IMR-90 (cell line): ENCODE results near the gene TSPAN31. TPM values are rescaled to one million over a fixed set of nuclear protein-coding genes. Genes with fewer than 3 reads are reported as not detected.

Experiments
- ATAC-seq: fragments of 200-7000 bp; cut with Tn5 transposase; 2 replicates; pipeline ENCODE4 v1.9.1; 2020; ENCODE audit warnings: low read depth, mild to moderate bottlenecking, moderate library complexity
- BruUV-seq: library from RNA; stranded (reverse); fragments of 400-500 nt; replicated peaks from 2 replicates; lab custom pipeline; 2021; lab: Mats Ljungman, UMichigan
- CTCF ChIA-PET: fragments of 300-600 bp; formaldehyde crosslinking; extraction: SDS; loops from one replicate; lab custom pipeline; 2021; ENCODE audit warnings: antibody characterized with exemption; lab: Yijun Ruan, JAX
- POLR2A ChIA-PET: fragments of 300-600 bp; sonication (Branson Sonifier 250); formaldehyde crosslinking; loops from one replicate; lab custom pipeline; 2022; ENCODE audit warnings: antibody characterized with exemption; ENCODE audit not compliant: unreplicated experiment; lab: Charles Lee
- DNase-seq: peaks from one replicate; pipeline ENCODE4 v3.0.0; 2013
- H2AFZ ChIP-seq: replicated peaks from 2 replicates; pipeline ENCODE3; 2013; ENCODE audit warnings: low read length, mild to moderate bottlenecking; ENCODE audit not compliant: poor library complexity
- H2AK5ac ChIP-seq: 2 replicates; pipeline ENCODE4 v1.6.1; 2013; ENCODE audit warnings: low read depth, low read length, inconsistent platforms
- H2AK9ac ChIP-seq: replicated peaks from 2 replicates; pipeline ENCODE3; 2013; ENCODE audit warnings: mild to moderate bottlenecking, low read depth, low read length, moderate library complexity; ENCODE audit not compliant: poor library complexity
- H2BK120ac ChIP-seq: 2 replicates; pipeline ENCODE4 v1.6.1; 2013; ENCODE audit warnings: low read depth, low read length, inconsistent platforms
- H2BK15ac ChIP-seq: 3 replicates; pipeline ENCODE4 v1.6.1; 2013; ENCODE audit warnings: low read depth, low read length, inconsistent platforms
- H2BK20ac ChIP-seq: 2 replicates; pipeline ENCODE4 v1.6.1; 2013; ENCODE audit warnings: low read depth, mild to moderate bottlenecking, inconsistent platforms, low read length, moderate library complexity
- H2BK5ac ChIP-seq: 2 replicates; pipeline ENCODE4 v1.6.1; 2013; ENCODE audit warnings: mild to moderate bottlenecking, low read depth, low read length, inconsistent platforms; ENCODE audit not compliant: poor library complexity, severe bottlenecking
- H3K14ac ChIP-seq: replicated peaks from 2 replicates; pipeline ENCODE4 v1.6.1; 2013; ENCODE audit warnings: low read depth, low read length, inconsistent platforms
- H3K18ac ChIP-seq: 2 replicates; pipeline ENCODE4 v1.6.1; 2013; ENCODE audit warnings: low read depth, low read length, control low read depth
- H3K23ac ChIP-seq: 2 replicates; pipeline ENCODE4 v1.6.1; 2013; ENCODE audit warnings: low read depth, low read length, inconsistent platforms
- H3K27ac ChIP-seq: 2 replicates; pipeline ENCODE4 v1.5.1; 2013; ENCODE audit warnings: mild to moderate bottlenecking, control low read depth, low read length; ENCODE audit not compliant: insufficient read depth
- H3K27me3 ChIP-seq: 2 replicates; pipeline ENCODE4 v1.6.1; 2013; ENCODE audit warnings: low read length; ENCODE audit not compliant: control insufficient read depth, insufficient read depth
- H3K36me3 ChIP-seq: 2 replicates; pipeline ENCODE4 v1.6.1; 2013; ENCODE audit warnings: low read length, mixed read lengths; ENCODE audit not compliant: control insufficient read depth, insufficient read depth
- H3K4ac ChIP-seq: 2 replicates; pipeline ENCODE4 v1.6.1; 2013; ENCODE audit warnings: low read depth, low read length, inconsistent platforms
- H3K4me1 ChIP-seq: 2 replicates; pipeline ENCODE4 v1.6.1; 2013; ENCODE audit warnings: low read length, mixed read lengths; ENCODE audit not compliant: control insufficient read depth, insufficient read depth
- H3K4me2 ChIP-seq: 2 replicates; pipeline ENCODE4 v1.6.1; 2013; ENCODE audit warnings: low read depth, mild to moderate bottlenecking, control low read depth, low read length, moderate library complexity
- H3K4me3 ChIP-seq: 2 replicates; pipeline ENCODE4 v1.5.1; 2013; ENCODE audit warnings: low read depth, mild to moderate bottlenecking, control low read depth, low read length, moderate library complexity; ENCODE audit not compliant: insufficient read depth
- H3K56ac ChIP-seq: 2 replicates; pipeline ENCODE4 v1.6.1; 2013; ENCODE audit warnings: low read length, inconsistent platforms; ENCODE audit not compliant: insufficient read depth; ENCODE audit errors: extremely low read depth
- H3K79me1 ChIP-seq, 2 experiments: 2 replicates each; pipeline ENCODE4 v1.6.1; 2013; ENCODE audit warnings: low read length in 2 of 2, inconsistent platforms in 1 of 2, low read depth in 1 of 2
- H3K9ac ChIP-seq: 2 replicates; pipeline ENCODE4 v1.6.1; 2013; ENCODE audit warnings: low read depth, low read length, control low read depth
- H3K9me1 ChIP-seq: 2 replicates; pipeline ENCODE4 v1.6.1; 2013; ENCODE audit warnings: low read length, inconsistent platforms; ENCODE audit not compliant: insufficient read depth
- H3K9me3 ChIP-seq: 2 replicates; pipeline ENCODE4 v1.6.1; 2013; ENCODE audit warnings: low read length; ENCODE audit not compliant: control insufficient read depth, insufficient read depth
- H4K20me1 ChIP-seq: 2 replicates; pipeline ENCODE4 v1.6.1; 2013; ENCODE audit warnings: low read length, inconsistent platforms; ENCODE audit not compliant: insufficient read depth
- H4K5ac ChIP-seq: 2 replicates; pipeline ENCODE4 v1.6.1; 2013; ENCODE audit warnings: mild to moderate bottlenecking, low read depth, low read length, control low read depth
- H4K8ac ChIP-seq, 2 experiments: 2 replicates each; pipeline ENCODE4 v1.6.1; 2013; ENCODE audit warnings: low read depth in 2 of 2, low read length in 2 of 2, control low read depth in 1 of 2, inconsistent platforms in 1 of 2
- H4K91ac ChIP-seq: 2 replicates; pipeline ENCODE4 v1.6.1; 2013; ENCODE audit warnings: low read depth, low read length, inconsistent platforms; ENCODE audit not compliant: insufficient read depth
- CEBPB ChIP-seq: IDR thresholded peaks from 2 replicates; pipeline ENCODE4 v1.6.1; 2012; ENCODE audit warnings: low read depth, low read length, improper control_type of control experiment
- MAFK ChIP-seq: IDR thresholded peaks from 2 replicates; pipeline ENCODE4 v1.6.1; 2012; ENCODE audit warnings: low read depth, low read length, improper control_type of control experiment
- NFE2L2 ChIP-seq: fragments of 150-350 bp; IDR thresholded peaks from 2 replicates; pipeline ENCODE4 v1.6.1; 2016; ENCODE audit warnings: low read depth, mild to moderate bottlenecking, low read length
- POLR2A ChIP-seq: IDR thresholded peaks from 2 replicates; pipeline ENCODE4 v1.6.1; 2012; ENCODE audit warnings: mild to moderate bottlenecking, low read depth, low read length
- RAD21 ChIP-seq: IDR thresholded peaks from 2 replicates; pipeline ENCODE4 v1.6.1; 2012; ENCODE audit warnings: low read length, improper control_type of control experiment
- RCOR1 ChIP-seq: IDR thresholded peaks from 2 replicates; pipeline ENCODE4 v1.6.1; 2012; ENCODE audit warnings: mild to moderate bottlenecking, low read length, improper control_type of control experiment; ENCODE audit not compliant: insufficient replicate concordance
- RFX5 ChIP-seq: IDR thresholded peaks from 2 replicates; pipeline ENCODE4 v1.8.0; 2012; ENCODE audit warnings: low read depth, mild to moderate bottlenecking, low read length, moderate library complexity
- SMC3 ChIP-seq: fragments of 150-350 bp; IDR thresholded peaks from 2 replicates; pipeline ENCODE4 v1.6.1; 2016; ENCODE audit warnings: low read depth, mild to moderate bottlenecking, antibody characterized with exemption, low read length, moderate library complexity
- WGBS, 2 experiments: methylation state at CpG; one replicate each; pipeline versions ENCODE4 v1.1.5 to v1.1.7; 2013; ENCODE audit warnings: missing lambda C conversion rate in 2 of 2; ENCODE audit not compliant: insufficient read length in 1 of 2; ENCODE audit errors: extremely low coverage in 2 of 2; 5-methylcytosine and 5-hydroxymethylcytosine counted together
- dilution Hi-C: fragments of 300-500 bp; cut with HindIII; formaldehyde crosslinking; loops from one replicate; pipeline ENCODE4 v1.14.3; 2018; ENCODE audit warnings: low sequenced_read_pairs; ENCODE audit not compliant: unreplicated experiment
- in situ Hi-C: fragments of 300-500 bp; cut with MboI; formaldehyde crosslinking; loops from 3 replicates; pipeline ENCODE4 v1.14.3; 2019; ENCODE audit warnings: low sequenced_read_pairs, inconsistent platforms, mixed read lengths
- intact Hi-C: fragments of 100-400 bp; cut with micrococcal nuclease; formaldehyde crosslinking; loops from 2 replicates; pipeline ENCODE4 v1.10.0; 2022
- polyA plus RNA-seq, 3 experiments: library from polyadenylated mRNA; depleted of rRNA; stranded (reverse); fragments of >200 nt; gene quantifications; 2 replicates each; pipeline ENCODE4 v1.2.3, GENCODE V29; 2012; ENCODE audit warnings: low replicate concordance in 1 of 3
- total RNA-seq: library from RNA; depleted of rRNA; stranded (reverse); fragments of >200 nt; gene quantifications from 2 replicates; pipeline ENCODE4 v1.2.3, GENCODE V29; 2012
- TF ChIP-seq, protein P1 (sequence below): conservative IDR thresholded peaks from 2 replicates; pipeline ENCODE4 v1.5.1; 2012; ENCODE audit warnings: mild to moderate bottlenecking, low read depth, low read length, improper control_type of control experiment
- TF ChIP-seq, protein P2 (sequence below): fragments of 150-350 bp; IDR thresholded peaks from 2 replicates; pipeline ENCODE4 v1.6.1; 2016; ENCODE audit warnings: low read depth, mild to moderate bottlenecking, low read length, moderate library complexity, borderline replicate concordance

The TSPAN31 gene
- total and polyA plus RNA-seq, 2 of the 4 experiments (the other 2 are of a cell fraction) = 12.3 to 71.2 TPM

DNA sequence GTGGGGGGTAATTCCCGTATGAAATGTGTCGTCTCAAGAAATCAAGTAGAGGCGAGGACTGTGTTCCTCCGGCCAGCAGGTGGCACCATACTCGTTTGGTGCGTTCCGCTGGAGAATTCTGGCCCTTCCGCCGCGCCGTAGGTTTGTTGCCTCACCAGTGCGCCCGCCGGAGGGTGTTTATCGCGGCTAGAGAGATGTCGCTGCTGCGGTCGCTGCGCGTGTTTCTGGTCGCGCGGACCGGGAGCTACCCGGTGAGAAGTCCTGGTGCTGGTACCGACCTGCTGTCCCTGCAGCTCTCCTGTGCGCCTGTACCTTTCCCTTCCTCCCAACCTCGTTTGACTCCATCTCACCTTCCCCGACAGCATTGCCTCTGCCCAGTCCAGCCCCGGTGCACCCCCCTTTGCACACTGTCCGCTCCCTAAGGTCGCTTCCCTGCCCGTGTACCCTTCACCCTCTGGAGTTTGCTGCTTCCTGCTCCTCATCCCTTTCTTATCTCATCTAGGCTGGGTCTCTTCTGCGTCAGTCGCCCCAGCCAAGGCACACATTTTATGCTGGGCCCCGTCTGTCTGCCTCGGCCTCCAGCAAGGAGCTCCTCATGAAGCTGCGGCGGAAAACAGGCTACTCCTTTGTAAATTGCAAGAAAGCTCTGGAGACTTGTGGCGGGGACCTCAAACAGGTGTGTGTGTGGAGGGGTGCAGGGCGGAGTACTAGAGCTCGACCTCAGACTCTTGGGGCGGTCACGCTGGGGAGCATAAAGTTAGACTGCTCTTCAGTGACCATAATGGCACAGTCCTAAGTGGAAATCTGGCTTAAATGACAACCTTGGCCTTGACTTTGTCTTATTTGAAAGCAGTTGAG lies 38.0 kb downstream of the TSPAN31 start, which contains the start of gene TSFM (continued):
- TF ChIP-seq RFX5 (no peak), RAD21 (peak; percentile 50), CEBPB (peak; percentile 97), POLR2A (peak; percentile 61)

DNA sequence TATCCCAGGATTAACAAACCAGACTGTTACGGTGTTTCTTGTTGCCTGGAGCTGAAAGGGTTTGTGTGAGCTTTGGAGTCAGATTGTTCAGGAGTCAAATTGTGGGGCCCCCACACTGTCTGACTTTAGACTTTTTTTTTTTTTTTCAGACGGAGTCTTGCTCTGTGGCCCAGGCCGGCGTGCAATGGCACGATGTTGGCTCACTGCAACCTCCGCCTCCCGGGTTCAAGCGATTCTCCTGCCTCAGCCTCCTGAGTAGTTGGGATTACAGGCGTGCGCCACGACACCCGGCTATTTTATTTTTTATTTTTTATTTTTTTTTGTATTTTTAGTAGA lies 38.6 kb downstream of the TSPAN31 start:
- ChIA-PET POLR2A (interaction anchor here (0.9 kb wide), 1 partner anchor 11 kb away, joined by 4 read pairs; no protein-coding TSS in a partner anchor), CTCF (interaction anchor here (0.6 to 0.9 kb wide), 4 partner anchors 14 to 1868 kb away, joined by 3 to 6 read pairs (median 4); no protein-coding TSS in a partner anchor)
- Histone ChIP-seq H4K91ac (no peak overlapping the region), H3K18ac (no peak overlapping the region), H2AK9ac (peak overlapping the region; percentile 94), H4K8ac (peak overlapping the region in 1 of 2 experiments; percentile 96; a peak in 1 of 4 replicates), H2BK5ac (no peak overlapping the region), H4K20me1 (no peaks in the 10 kb centered on the region), H3K56ac (0 out of 2 replicates have a peak overlapping the region, but pooled peaks have one; percentile 72), H3K27ac (no peak overlapping the region), H2AFZ (no peak overlapping the region), H3K9me1 (no peaks in the 10 kb centered on the region), H3K27me3 (no peaks in the 10 kb centered on the region), H3K4me3 (peak overlapping the region; percentile 94), H2BK120ac (no peak overlapping the region), H3K4me1 (0 out of 2 replicates have a peak, but pooled peaks cover 2% of the 10 kb centered on the region), H3K9me3 (no peaks in the 10 kb centered on the region), H3K4me2 (peak overlapping the region; percentile 98), H4K5ac (no peak overlapping the region), H3K14ac (no peak overlapping the region), H3K79me1 (peaks cover 14 to 24% of the 10 kb centered on the region in 2 experiments; a peak in 3 of 4 replicates), H3K36me3 (peaks cover 11% of the 10 kb centered on the region), H2BK15ac (no peak overlapping the region), H2BK20ac (no peak overlapping the region), H3K4ac (no peak overlapping the region), H3K23ac (peak overlapping the region; percentile 8; the same call in 1 of the 2 replicates), H2AK5ac (no peak overlapping the region), H3K9ac (peak overlapping the region; percentile 92)
- no CpG with 5 or more reads among the region's 12 CpGs for WGBS, 2 experiments
- intact Hi-C loops (no loop called here), dilution Hi-C loops (no loop called here), in situ Hi-C loops (no loop called here)
- ATAC-seq (no peak), DNase-seq (no peak)
- no TSS peak for BruUV-seq
- TF ChIP-seq SMC3 (no peak), RAD21 (no peak), NFE2L2 (no peak), MAFK (no peak), RCOR1 (no peak)
- TF ChIP-seq, protein P1, sequence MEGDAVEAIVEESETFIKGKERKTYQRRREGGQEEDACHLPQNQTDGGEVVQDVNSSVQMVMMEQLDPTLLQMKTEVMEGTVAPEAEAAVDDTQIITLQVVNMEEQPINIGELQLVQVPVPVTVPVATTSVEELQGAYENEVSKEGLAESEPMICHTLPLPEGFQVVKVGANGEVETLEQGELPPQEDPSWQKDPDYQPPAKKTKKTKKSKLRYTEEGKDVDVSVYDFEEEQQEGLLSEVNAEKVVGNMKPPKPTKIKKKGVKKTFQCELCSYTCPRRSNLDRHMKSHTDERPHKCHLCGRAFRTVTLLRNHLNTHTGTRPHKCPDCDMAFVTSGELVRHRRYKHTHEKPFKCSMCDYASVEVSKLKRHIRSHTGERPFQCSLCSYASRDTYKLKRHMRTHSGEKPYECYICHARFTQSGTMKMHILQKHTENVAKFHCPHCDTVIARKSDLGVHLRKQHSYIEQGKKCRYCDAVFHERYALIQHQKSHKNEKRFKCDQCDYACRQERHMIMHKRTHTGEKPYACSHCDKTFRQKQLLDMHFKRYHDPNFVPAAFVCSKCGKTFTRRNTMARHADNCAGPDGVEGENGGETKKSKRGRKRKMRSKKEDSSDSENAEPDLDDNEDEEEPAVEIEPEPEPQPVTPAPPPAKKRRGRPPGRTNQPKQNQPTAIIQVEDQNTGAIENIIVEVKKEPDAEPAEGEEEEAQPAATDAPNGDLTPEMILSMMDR = no peak
- TF ChIP-seq, protein P2, sequence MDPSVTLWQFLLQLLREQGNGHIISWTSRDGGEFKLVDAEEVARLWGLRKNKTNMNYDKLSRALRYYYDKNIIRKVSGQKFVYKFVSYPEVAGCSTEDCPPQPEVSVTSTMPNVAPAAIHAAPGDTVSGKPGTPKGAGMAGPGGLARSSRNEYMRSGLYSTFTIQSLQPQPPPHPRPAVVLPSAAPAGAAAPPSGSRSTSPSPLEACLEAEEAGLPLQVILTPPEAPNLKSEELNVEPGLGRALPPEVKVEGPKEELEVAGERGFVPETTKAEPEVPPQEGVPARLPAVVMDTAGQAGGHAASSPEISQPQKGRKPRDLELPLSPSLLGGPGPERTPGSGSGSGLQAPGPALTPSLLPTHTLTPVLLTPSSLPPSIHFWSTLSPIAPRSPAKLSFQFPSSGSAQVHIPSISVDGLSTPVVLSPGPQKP = no peak
